Breast epithelium (tissue), 3 donors: ENCODE data around the gene MCRIP2.

Experiments
- POLR2AphosphoS5 ChIP-seq, 3 donors: sonication (generic); formaldehyde crosslinking; IDR thresholded peaks; one replicate each; pipeline ENCODE4 v1.6.1; 2017; ENCODE audit warnings: antibody characterized with exemption in 3 of 3
- TF ChIP-seq, protein P1 (sequence below), 3 donors: fragments of 450-650 bp; IDR thresholded peaks; one replicate each; pipeline ENCODE4 v1.5.1; 2016 to 2017; ENCODE audit warnings: antibody characterized with exemption in 3 of 3, mild to moderate bottlenecking in 3 of 3, moderate library complexity in 3 of 3

DNA sequence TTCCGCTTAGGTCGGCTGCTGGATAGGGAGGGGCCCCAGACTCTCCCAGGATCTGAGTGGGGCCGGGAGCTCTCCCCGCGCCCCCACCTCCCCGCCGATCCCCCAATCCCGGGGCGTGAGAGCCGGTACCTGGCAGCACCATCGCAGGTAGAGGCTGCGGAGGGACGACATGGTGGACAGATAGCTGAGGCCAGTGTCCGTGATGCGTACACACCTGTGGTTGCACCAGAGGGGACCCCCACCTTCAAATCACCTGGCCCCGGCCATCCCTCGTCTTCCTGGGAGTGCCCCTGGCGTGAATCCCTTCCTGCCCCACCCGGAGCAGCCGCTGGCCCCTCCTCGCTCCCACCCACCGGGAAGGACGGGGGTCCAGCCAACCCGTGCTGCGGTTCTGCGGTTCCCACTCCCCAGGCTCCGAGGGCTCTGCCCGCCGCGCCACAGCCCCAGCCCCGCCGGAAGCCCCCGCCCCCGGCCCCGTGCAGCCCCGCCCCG, 53.3 kb downstream of the MCRIP2 start:
- no peak for TF ChIP-seq POLR2AphosphoS5 (IDR thresholded peaks at IDR 0.05)
- TF ChIP-seq, protein P1, sequence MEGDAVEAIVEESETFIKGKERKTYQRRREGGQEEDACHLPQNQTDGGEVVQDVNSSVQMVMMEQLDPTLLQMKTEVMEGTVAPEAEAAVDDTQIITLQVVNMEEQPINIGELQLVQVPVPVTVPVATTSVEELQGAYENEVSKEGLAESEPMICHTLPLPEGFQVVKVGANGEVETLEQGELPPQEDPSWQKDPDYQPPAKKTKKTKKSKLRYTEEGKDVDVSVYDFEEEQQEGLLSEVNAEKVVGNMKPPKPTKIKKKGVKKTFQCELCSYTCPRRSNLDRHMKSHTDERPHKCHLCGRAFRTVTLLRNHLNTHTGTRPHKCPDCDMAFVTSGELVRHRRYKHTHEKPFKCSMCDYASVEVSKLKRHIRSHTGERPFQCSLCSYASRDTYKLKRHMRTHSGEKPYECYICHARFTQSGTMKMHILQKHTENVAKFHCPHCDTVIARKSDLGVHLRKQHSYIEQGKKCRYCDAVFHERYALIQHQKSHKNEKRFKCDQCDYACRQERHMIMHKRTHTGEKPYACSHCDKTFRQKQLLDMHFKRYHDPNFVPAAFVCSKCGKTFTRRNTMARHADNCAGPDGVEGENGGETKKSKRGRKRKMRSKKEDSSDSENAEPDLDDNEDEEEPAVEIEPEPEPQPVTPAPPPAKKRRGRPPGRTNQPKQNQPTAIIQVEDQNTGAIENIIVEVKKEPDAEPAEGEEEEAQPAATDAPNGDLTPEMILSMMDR (IDR thresholded peaks at IDR 0.05), result no peak
